Measurements from ENCODE around the gene AQP6. TPM values are rescaled to one million over a fixed set of nuclear protein-coding genes. Genes with fewer than 3 reads are reported as not detected.

The AQP6 gene
- total and polyA plus RNA-seq, 2 donors (not counting 1 experiment from before 2014, with no cell fraction given), result 0.17 TPM; not detected in 1

- Histone ChIP-seq H3K4me1 (ENCODE audit: control insufficient read depth, extremely low read depth, insufficient read depth, low read length) (peaks cover 3% of the 10 kb centered on the region), H3K4me3 (replicated peaks in 1 of 4; ENCODE audit: control extremely low read depth in 1 of 4, insufficient read depth in 1 of 4, low read depth in 3 of 4, low read length in 4 of 4) (no peak overlapping the region), H2AFZ (ENCODE audit: low read length) (no peak overlapping the region)
Observed at GRCh38 chr12:50005175-50005574, 32.4 kb downstream of the AQP6 start.

GRCh38 chr12:50006280-50006679, 33.5 kb downstream of the AQP6 start:
- Histone ChIP-seq H3K27ac (ENCODE audit: insufficient read depth, low read length) (peak overlapping the region; percentile 6), H3K9ac (ENCODE audit: insufficient read depth, low read length) (no peak overlapping the region), H3K9me3 (ENCODE audit: control insufficient read depth, insufficient read depth, low read depth, low read length) (no peaks in the 10 kb centered on the region), H3K36me3 (ENCODE audit: control insufficient read depth, insufficient read depth, low read length) (peaks cover 3% of the 10 kb centered on the region), H2AFZ (ENCODE audit: low read length) (no peak overlapping the region), H3K4me3 (replicated peaks in 1 of 4; ENCODE audit: control extremely low read depth in 1 of 4, insufficient read depth in 1 of 4, low read depth in 3 of 4, low read length in 4 of 4) (no peak overlapping the region), H4K20me1 (ENCODE audit: control insufficient read depth, extremely low read depth, insufficient read depth, low read length) (no peaks in the 10 kb centered on the region), H3K4me1 (ENCODE audit: control insufficient read depth, extremely low read depth, insufficient read depth, low read length) (peaks cover 3% of the 10 kb centered on the region), H3K27me3 (ENCODE audit: control insufficient read depth, insufficient read depth, low read length) (no peaks in the 10 kb centered on the region), H3K79me2 (ENCODE audit: control insufficient read depth, insufficient read depth, low read length) (peaks cover 53% of the 10 kb centered on the region), H3K4me2 (ENCODE audit: extremely low read depth, insufficient read depth, low read length) (no peak overlapping the region)
- TF ChIP-seq CTCF (conservative IDR thresholded peaks at IDR 0.05 in 1 of 2, IDR thresholded peaks at IDR 0.05 in 1 of 2; ENCODE audit: low read depth in 1 of 2, low read length in 2 of 2) (no peak), EZH2 (IDR thresholded peaks at IDR 0.05; ENCODE audit: low read length, missing control alignments) (no peak)
- DNase-seq (ENCODE audit: low read depth in 2 of 2), result no peak

More at GRCh38 chr12:50005175-50005574, 32.4 kb downstream of the AQP6 start:
- H3K27me3 ChIP-seq (ENCODE audit: control insufficient read depth, insufficient read depth, low read length), result no peaks in the 10 kb centered on the region
- peaks cover 3% of the 10 kb centered on the region for H3K36me3 ChIP-seq (ENCODE audit: control insufficient read depth, insufficient read depth, low read length)
- no peak for DNase-seq (ENCODE audit: low read depth in 2 of 2)
- no peaks in the 10 kb centered on the region for H3K9me3 ChIP-seq (ENCODE audit: control insufficient read depth, insufficient read depth, low read depth, low read length)
- no peak for TF ChIP-seq CTCF (conservative IDR thresholded peaks at IDR 0.05 in 1 of 2, IDR thresholded peaks at IDR 0.05 in 1 of 2; ENCODE audit: low read depth in 1 of 2, low read length in 2 of 2)
- TF ChIP-seq EZH2 (IDR thresholded peaks at IDR 0.05; ENCODE audit: low read length, missing control alignments), result no peak
- H3K79me2 ChIP-seq (ENCODE audit: control insufficient read depth, insufficient read depth, low read length), result peaks cover 45% of the 10 kb centered on the region
- no peaks in the 10 kb centered on the region for H4K20me1 ChIP-seq (ENCODE audit: control insufficient read depth, extremely low read depth, insufficient read depth, low read length)
- no peak overlapping the region for H3K27ac ChIP-seq (ENCODE audit: insufficient read depth, low read length)
- H3K9ac ChIP-seq (ENCODE audit: insufficient read depth, low read length), result no peak overlapping the region
- H3K4me2 ChIP-seq (ENCODE audit: extremely low read depth, insufficient read depth, low read length), result no peak overlapping the region

- Histone ChIP-seq H4K20me1 (ENCODE audit: control insufficient read depth, extremely low read depth, insufficient read depth, low read length) (no peaks in the 10 kb centered on the region), H3K4me2 (ENCODE audit: extremely low read depth, insufficient read depth, low read length) (peak overlapping the region; percentile 18), H2AFZ (ENCODE audit: low read length) (peak overlapping the region; percentile 39), H3K9me3 (ENCODE audit: control insufficient read depth, insufficient read depth, low read depth, low read length) (no peaks in the 10 kb centered on the region), H3K79me2 (ENCODE audit: control insufficient read depth, insufficient read depth, low read length) (peaks cover 55% of the 10 kb centered on the region), H3K36me3 (ENCODE audit: control insufficient read depth, insufficient read depth, low read length) (peaks cover 3% of the 10 kb centered on the region), H3K27me3 (ENCODE audit: control insufficient read depth, insufficient read depth, low read length) (no peaks in the 10 kb centered on the region), H3K27ac (ENCODE audit: insufficient read depth, low read length) (no peak overlapping the region), H3K4me3 (replicated peaks in 1 of 4; ENCODE audit: control extremely low read depth in 1 of 4, insufficient read depth in 1 of 4, low read depth in 3 of 4, low read length in 4 of 4) (no peak overlapping the region), H3K9ac (ENCODE audit: insufficient read depth, low read length) (no peak overlapping the region), H3K4me1 (ENCODE audit: control insufficient read depth, extremely low read depth, insufficient read depth, low read length) (peaks cover 3% of the 10 kb centered on the region)
- TF ChIP-seq CTCF (conservative IDR thresholded peaks at IDR 0.05 in 1 of 2, IDR thresholded peaks at IDR 0.05 in 1 of 2; ENCODE audit: low read depth in 1 of 2, low read length in 2 of 2) (no peak), EZH2 (IDR thresholded peaks at IDR 0.05; ENCODE audit: low read length, missing control alignments) (no peak)
- DNase-seq (ENCODE audit: low read depth in 2 of 2), result peak in 1 of 2 donors; percentile 72
Observed at GRCh38 chr12:50006754-50007442, 34.2 kb downstream of the AQP6 start.

All from fibroblast of lung (primary cell).